ENCODE results near the gene LAMTOR1. TPM values are rescaled to one million over a fixed set of nuclear protein-coding genes. Genes with fewer than 3 reads are reported as not detected.

LAMTOR1 gene
- total and polyA plus RNA-seq, 2 donors (not counting 3 experiments of a cell fraction or from before 2014, with no cell fraction given), result 95.1 to 174 TPM

GRCh38 chr11:72088076-72088808 lies 14.9 kb downstream of the LAMTOR1 start:
- H3K4me2 ChIP-seq (ENCODE audit: insufficient read depth, low read length), result no peak overlapping the region
- no peak overlapping the region for H3K27ac ChIP-seq (ENCODE audit: insufficient read depth, low read depth, low read length)
- TF ChIP-seq MYC (IDR thresholded peaks at IDR 0.05; ENCODE audit: low read depth, low read length) (no peak), POLR2AphosphoS5 (IDR thresholded peaks at IDR 0.05; ENCODE audit: insufficient read depth, low read depth, low read length) (no peak), EZH2 (IDR thresholded peaks at IDR 0.05; ENCODE audit: borderline replicate concordance, low read depth, low read length, severe bottlenecking) (no peak), MAX (IDR thresholded peaks at IDR 0.05; ENCODE audit: insufficient read depth, insufficient read length) (no peak)
- H3K36me3 ChIP-seq (ENCODE audit: control insufficient read depth in 2 of 2, extremely low read depth in 1 of 2, insufficient read depth in 2 of 2, low read length in 2 of 2), result no peaks in the 10 kb centered on the region
- no TSS peak for BruUV-seq (replicated peaks)
- no peak overlapping the region for H3K9ac ChIP-seq (replicated peaks; ENCODE audit: extremely low read depth, insufficient read depth, low read length)
- no peak for FAIRE-seq
- POLR2A ChIA-PET, result no interaction called here
- dilution Hi-C loops (cut with MboI; ENCODE audit: extremely low pct_ligation_motif_present, low sequenced_read_pairs) (loop anchor here (10.0 kb wide), 1 partner anchor 63 kb away; no protein-coding TSS in a partner anchor), intact Hi-C loops (cut with micrococcal nuclease) (no loop called here)
- H2AFZ ChIP-seq (ENCODE audit: low read depth, low read length), result no peak overlapping the region
- DNase-seq (ENCODE audit: low read depth, low spot score), result no peak
- H3K4me1 ChIP-seq (ENCODE audit: control insufficient read depth, extremely low read depth, insufficient read depth, low read length), result peaks cover 3% of the 10 kb centered on the region
- H3K27me3 ChIP-seq (ENCODE audit: control insufficient read depth in 2 of 2, insufficient read depth in 2 of 2, low read length in 2 of 2), result no peaks in the 10 kb centered on the region
- no peaks in the 10 kb centered on the region for H4K20me1 ChIP-seq (replicated peaks; ENCODE audit: control insufficient read depth, extremely low read depth, insufficient read depth, low read length)
- H3K9me1 ChIP-seq (replicated peaks; ENCODE audit: control insufficient read depth, extremely low read depth, insufficient read depth, low read length), result no peaks in the 10 kb centered on the region
- CTCF ChIA-PET, result interaction anchor here (4.7 kb wide), 1 partner anchor 62 kb away, joined by 93 read pairs; no protein-coding TSS in a partner anchor
- H3K4me3 ChIP-seq (replicated peaks in 1 of 3; ENCODE audit: insufficient read depth in 1 of 3, low read depth in 1 of 3, low read length in 3 of 3), result no peak overlapping the region
- no peaks in the 10 kb centered on the region for H3K9me3 ChIP-seq (replicated peaks; ENCODE audit: control insufficient read depth, insufficient read depth, low read length)
- no peaks in the 10 kb centered on the region for H3K79me2 ChIP-seq (ENCODE audit: control insufficient read depth, insufficient read depth, low read length)

GRCh38 chr11:72085621-72086351 lies 17.3 kb downstream of the LAMTOR1 start:
- no peak overlapping the region for H3K4me2 ChIP-seq (ENCODE audit: insufficient read depth, low read length)
- BruUV-seq (replicated peaks), result no TSS peak
- DNase-seq (ENCODE audit: low read depth, low spot score) (no peak), FAIRE-seq (peak; percentile 21)
- no peak overlapping the region for H3K27ac ChIP-seq (ENCODE audit: insufficient read depth, low read depth, low read length)
- no peaks in the 10 kb centered on the region for H3K9me1 ChIP-seq (replicated peaks; ENCODE audit: control insufficient read depth, extremely low read depth, insufficient read depth, low read length)
- H3K27me3 ChIP-seq (ENCODE audit: control insufficient read depth in 2 of 2, insufficient read depth in 2 of 2, low read length in 2 of 2), result no peaks in the 10 kb centered on the region
- dilution Hi-C loops (cut with MboI; ENCODE audit: extremely low pct_ligation_motif_present, low sequenced_read_pairs) (loop anchor here (10.0 kb wide), 1 partner anchor 61 kb away; no protein-coding TSS in a partner anchor), intact Hi-C loops (cut with micrococcal nuclease) (no loop called here)
- H4K20me1 ChIP-seq (replicated peaks; ENCODE audit: control insufficient read depth, extremely low read depth, insufficient read depth, low read length), result no peaks in the 10 kb centered on the region
- H3K36me3 ChIP-seq (ENCODE audit: control insufficient read depth in 2 of 2, extremely low read depth in 1 of 2, insufficient read depth in 2 of 2, low read length in 2 of 2), result no peaks in the 10 kb centered on the region
- no peak overlapping the region for H2AFZ ChIP-seq (ENCODE audit: low read depth, low read length)
- CTCF ChIA-PET, result interaction anchor here (1.0 to 4.7 kb wide), 5 partner anchors 16 to 98 kb away, joined by 3 to 93 read pairs (median 3); no protein-coding TSS in a partner anchor
- POLR2A ChIA-PET, result interaction anchor here (0.5 to 1.2 kb wide), 3 partner anchors 10 to 35 kb away, joined by 3 to 5 read pairs (median 3); no protein-coding TSS in a partner anchor
- H3K4me1 ChIP-seq (ENCODE audit: control insufficient read depth, extremely low read depth, insufficient read depth, low read length), result peaks cover 11% of the 10 kb centered on the region
- H3K79me2 ChIP-seq (ENCODE audit: control insufficient read depth, insufficient read depth, low read length), result no peaks in the 10 kb centered on the region
- H3K9me3 ChIP-seq (replicated peaks; ENCODE audit: control insufficient read depth, insufficient read depth, low read length), result no peaks in the 10 kb centered on the region
- H3K9ac ChIP-seq (replicated peaks; ENCODE audit: extremely low read depth, insufficient read depth, low read length), result no peak overlapping the region
- no peak overlapping the region for H3K4me3 ChIP-seq (replicated peaks in 1 of 3; ENCODE audit: insufficient read depth in 1 of 3, low read depth in 1 of 3, low read length in 3 of 3)
- no peak for TF ChIP-seq MAX (IDR thresholded peaks at IDR 0.05; ENCODE audit: insufficient read depth, insufficient read length)
- TF ChIP-seq CTCF (IDR thresholded peaks at IDR 0.05; ENCODE audit: extremely low read depth in 1 of 2, insufficient read depth in 1 of 2, low read depth in 1 of 2, low read length in 2 of 2), result no peak
- no peak for TF ChIP-seq GATA2 (IDR thresholded peaks at IDR 0.05; ENCODE audit: insufficient read depth, insufficient read length, low read depth, low read length)
- TF ChIP-seq MYC (IDR thresholded peaks at IDR 0.05; ENCODE audit: low read depth, low read length), result no peak
- TF ChIP-seq JUN (IDR thresholded peaks at IDR 0.05; ENCODE audit: borderline replicate concordance, insufficient read depth, insufficient read length, low read depth), result no peak
- no peak for TF ChIP-seq POLR2AphosphoS5 (IDR thresholded peaks at IDR 0.05; ENCODE audit: insufficient read depth, low read depth, low read length)
- no peak for TF ChIP-seq EZH2 (IDR thresholded peaks at IDR 0.05; ENCODE audit: borderline replicate concordance, low read depth, low read length, severe bottlenecking)
- TF ChIP-seq POLR2A (IDR thresholded peaks at IDR 0.05; ENCODE audit: low read depth, low read length), result no peak
- no peak for TF ChIP-seq FOS (IDR thresholded peaks at IDR 0.05; ENCODE audit: borderline replicate concordance, insufficient read depth, low read length)
